DND-41 (cell line): ENCODE data around the gene SLC66A2.
"Not testable (repeated sequence)": the region's sequence is repeated elsewhere in the genome, so short reads cannot be mapped to it uniquely, and the experiment has no call there.

Experiments used
- ATAC-seq: fragments of 200-7000 bp; cut with Tn5 transposase; 3 replicates; pipeline ENCODE4 v1.9.1; 2021; ENCODE audit warnings: low read depth; ENCODE audit not compliant: insufficient read depth
- DNase-seq: peaks from one replicate; pipeline ENCODE4 v3.0.0-alpha.2; 2020
- H2AFZ ChIP-seq: 2 replicates; pipeline ENCODE4 v1.6.0; 2012; ENCODE audit warnings: low read depth, low read length
- H3K27ac ChIP-seq: 2 replicates; pipeline ENCODE4 v1.5.1; 2012; ENCODE audit warnings: low read length, inconsistent platforms
- H3K27me3 ChIP-seq: fragments of 200-600 bp; sonication (generic); 2 replicates; pipeline ENCODE4 v1.6.0; 2012; ENCODE audit warnings: low read length, mild to moderate bottlenecking, inconsistent platforms; ENCODE audit not compliant: insufficient read depth, poor library complexity
- H3K36me3 ChIP-seq: 2 replicates; pipeline ENCODE4 v1.5.1; 2012; ENCODE audit warnings: low read length, inconsistent platforms; ENCODE audit not compliant: insufficient read depth
- H3K4me1 ChIP-seq: 2 replicates; pipeline ENCODE4 v1.5.1; 2012; ENCODE audit warnings: mild to moderate bottlenecking, low read length; ENCODE audit not compliant: insufficient read depth
- H3K4me2 ChIP-seq: 2 replicates; pipeline ENCODE4 v1.6.0; 2012; ENCODE audit warnings: mild to moderate bottlenecking, moderate library complexity, low read length, inconsistent platforms; ENCODE audit not compliant: insufficient read depth
- H3K4me3 ChIP-seq, 2 experiments: fragments of 200-600 bp in 1 of 2; shearing (Covaris generic) in 1 of 2; 2 replicates each; pipeline ENCODE4 v1.5.1; 2012 to 2016; ENCODE audit warnings: inconsistent platforms in 2 of 2, low read length in 2 of 2, mild to moderate bottlenecking in 2 of 2, low read depth in 1 of 2, moderate library complexity in 1 of 2
- H3K79me2 ChIP-seq: 2 replicates; pipeline ENCODE4 v1.6.0; 2012; ENCODE audit warnings: low read length, inconsistent platforms; ENCODE audit not compliant: insufficient read depth
- H3K9ac ChIP-seq: 2 replicates; pipeline ENCODE4 v1.6.0; 2012; ENCODE audit warnings: low read depth, mild to moderate bottlenecking, inconsistent platforms, low read length, moderate library complexity
- H3K9me3 ChIP-seq: 2 replicates; pipeline ENCODE4 v1.5.1; 2012; ENCODE audit warnings: low read length, moderate library complexity, mild to moderate bottlenecking, inconsistent platforms; ENCODE audit not compliant: insufficient read depth, severe bottlenecking
- H4K20me1 ChIP-seq: 2 replicates; pipeline ENCODE4 v1.6.0; 2012; ENCODE audit warnings: low read length; ENCODE audit not compliant: insufficient read depth
- EZH2 ChIP-seq: IDR thresholded peaks from 3 replicates; pipeline ENCODE4 v1.6.1; 2012; ENCODE audit warnings: borderline replicate concordance, low read depth, mild to moderate bottlenecking, moderate library complexity, low read length, inconsistent platforms; ENCODE audit not compliant: severe bottlenecking
- TF ChIP-seq, protein P1 (sequence below): IDR thresholded peaks from 2 replicates; pipeline ENCODE4 v1.5.1; 2012; ENCODE audit warnings: borderline replicate concordance, low read length, moderate library complexity, mild to moderate bottlenecking; ENCODE audit not compliant: poor library complexity, severe bottlenecking; ENCODE audit errors: extremely low read depth

SLC66A2 gene

DNA sequence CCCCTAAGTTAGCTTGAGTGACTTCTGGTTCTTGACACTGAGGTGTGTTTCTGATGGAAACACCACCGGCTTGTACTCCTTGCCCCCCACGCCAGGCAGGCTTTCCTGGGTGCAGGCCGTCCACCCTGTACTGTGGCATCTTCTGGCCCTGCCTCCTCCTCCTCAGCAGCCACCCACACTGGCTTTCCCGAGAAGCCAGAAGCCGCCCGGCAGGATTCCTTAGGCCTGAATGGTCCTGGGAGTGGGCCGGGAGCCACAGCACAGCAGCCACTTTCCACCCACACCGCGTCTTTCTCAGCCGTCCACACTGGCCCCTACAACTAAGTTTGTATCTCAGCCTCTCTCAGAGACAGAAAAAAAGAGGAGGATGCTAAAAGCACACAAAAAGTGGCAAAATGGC lies 10.9 kb upstream of the SLC66A2 start:
- no peak overlapping the region for H2AFZ ChIP-seq

DNA sequence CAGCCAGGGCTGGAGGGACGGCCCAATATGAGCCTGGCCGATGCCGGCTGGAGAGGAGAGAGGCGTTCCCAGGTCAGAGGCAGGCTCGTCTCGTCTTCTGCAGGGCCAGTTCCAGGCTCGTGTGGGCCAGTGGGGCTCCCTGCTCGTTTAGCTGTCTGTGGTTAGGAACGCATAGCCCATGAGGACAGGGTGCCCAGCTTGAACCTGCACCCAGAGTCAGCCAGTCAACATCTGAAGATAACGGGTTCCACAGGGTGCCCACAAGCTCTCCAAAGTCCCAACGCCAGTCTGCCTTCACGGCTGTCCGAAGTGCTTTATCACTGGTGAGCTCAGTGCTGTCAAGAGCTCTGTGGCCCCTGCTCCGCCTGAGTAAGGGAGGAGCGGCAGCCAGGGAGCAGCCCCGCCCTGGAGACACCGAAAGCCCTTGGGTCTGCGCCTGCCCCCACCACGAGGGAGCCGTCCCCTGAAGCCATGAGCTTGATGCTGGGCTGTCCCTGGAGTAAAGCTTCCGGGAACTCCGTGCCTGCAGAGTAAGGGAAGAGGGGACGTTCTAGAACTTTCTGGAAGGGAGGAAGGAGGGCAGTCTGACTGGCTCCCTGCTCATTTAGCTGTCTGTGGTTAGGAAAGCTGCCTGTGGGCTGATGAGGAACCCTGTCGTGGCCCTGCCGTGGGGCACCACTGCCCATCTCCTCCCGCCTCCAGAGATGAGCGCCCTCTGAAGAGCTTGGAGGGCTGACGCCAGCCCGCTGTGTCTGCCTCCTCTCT lies 10.3 kb upstream of the SLC66A2 start:
- no peaks in the 10 kb centered on the region for H3K4me1 ChIP-seq
- no peak overlapping the region for H3K4me3 ChIP-seq
- 0 out of 2 replicates have a peak, but pooled peaks cover 5% of the 10 kb centered on the region for H3K36me3 ChIP-seq
- ATAC-seq (0 out of 3 replicates have a peak, but pooled peaks have one; percentile 20), DNase-seq (no peak)
- H3K27ac ChIP-seq = no peak overlapping the region
- peaks cover 6% of the 10 kb centered on the region; the same call in 1 of the 2 replicates for H4K20me1 ChIP-seq
- no peak overlapping the region for H3K9ac ChIP-seq
- H2AFZ ChIP-seq = no peak overlapping the region
- no peaks in the 10 kb centered on the region for H3K9me3 ChIP-seq
- H3K4me2 ChIP-seq = no peak overlapping the region
- TF ChIP-seq, protein P1, sequence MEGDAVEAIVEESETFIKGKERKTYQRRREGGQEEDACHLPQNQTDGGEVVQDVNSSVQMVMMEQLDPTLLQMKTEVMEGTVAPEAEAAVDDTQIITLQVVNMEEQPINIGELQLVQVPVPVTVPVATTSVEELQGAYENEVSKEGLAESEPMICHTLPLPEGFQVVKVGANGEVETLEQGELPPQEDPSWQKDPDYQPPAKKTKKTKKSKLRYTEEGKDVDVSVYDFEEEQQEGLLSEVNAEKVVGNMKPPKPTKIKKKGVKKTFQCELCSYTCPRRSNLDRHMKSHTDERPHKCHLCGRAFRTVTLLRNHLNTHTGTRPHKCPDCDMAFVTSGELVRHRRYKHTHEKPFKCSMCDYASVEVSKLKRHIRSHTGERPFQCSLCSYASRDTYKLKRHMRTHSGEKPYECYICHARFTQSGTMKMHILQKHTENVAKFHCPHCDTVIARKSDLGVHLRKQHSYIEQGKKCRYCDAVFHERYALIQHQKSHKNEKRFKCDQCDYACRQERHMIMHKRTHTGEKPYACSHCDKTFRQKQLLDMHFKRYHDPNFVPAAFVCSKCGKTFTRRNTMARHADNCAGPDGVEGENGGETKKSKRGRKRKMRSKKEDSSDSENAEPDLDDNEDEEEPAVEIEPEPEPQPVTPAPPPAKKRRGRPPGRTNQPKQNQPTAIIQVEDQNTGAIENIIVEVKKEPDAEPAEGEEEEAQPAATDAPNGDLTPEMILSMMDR = no peak
- no peak for TF ChIP-seq EZH2
- H3K79me2 ChIP-seq = no peaks in the 10 kb centered on the region
- no peaks in the 10 kb centered on the region for H3K27me3 ChIP-seq

More for the DNA sequence above, 10.9 kb upstream of the SLC66A2 start:
- H4K20me1 ChIP-seq = peaks cover 6% of the 10 kb centered on the region; the same call in 1 of the 2 replicates
- no peaks in the 10 kb centered on the region; the same call in 1 of the 2 replicates for H3K79me2 ChIP-seq
- ATAC-seq (no peak), DNase-seq (no peak)
- TF ChIP-seq, protein P1 = no peak
- TF ChIP-seq EZH2 = no peak
- H3K27me3 ChIP-seq = no peaks in the 10 kb centered on the region
- no peak overlapping the region for H3K4me2 ChIP-seq
- H3K4me3 ChIP-seq = no peak overlapping the region
- no peak overlapping the region for H3K27ac ChIP-seq
- no peak overlapping the region for H3K9ac ChIP-seq
- no peaks in the 10 kb centered on the region for H3K4me1 ChIP-seq
- H3K9me3 ChIP-seq = no peaks in the 10 kb centered on the region
- H3K36me3 ChIP-seq = 0 out of 2 replicates have a peak, but pooled peaks cover 5% of the 10 kb centered on the region

DNA sequence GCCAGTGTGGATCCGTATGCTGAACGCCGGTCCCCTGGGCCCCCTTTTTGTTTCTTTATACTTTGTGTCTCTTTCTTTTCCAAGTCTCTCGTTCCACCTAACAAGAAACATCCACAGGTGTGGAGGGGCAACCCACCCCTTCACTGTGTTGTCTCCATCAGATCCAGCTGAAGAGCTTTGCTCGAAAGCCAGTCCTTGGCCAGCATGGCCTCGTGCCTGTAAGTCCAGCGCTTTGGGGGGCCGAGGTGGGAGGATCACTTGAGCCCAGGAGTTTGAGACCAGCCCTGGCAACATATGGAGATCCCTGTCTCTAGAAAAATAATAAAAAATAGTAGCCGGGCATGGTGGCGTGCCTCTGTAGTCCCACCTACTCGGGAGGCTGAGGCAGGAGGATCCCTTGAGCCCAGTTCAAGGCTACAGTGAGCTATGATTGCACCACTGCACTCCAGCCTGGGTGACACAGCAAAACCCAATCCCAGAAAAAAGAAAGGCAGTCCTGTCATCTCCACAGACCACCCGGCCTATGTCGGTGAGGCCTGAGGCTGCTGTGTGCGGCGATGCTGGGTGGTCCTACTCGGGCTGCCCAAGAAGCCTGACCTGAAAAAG lies 9.6 kb upstream of the SLC66A2 start:
- Histone ChIP-seq H3K27ac (no peak overlapping the region), H2AFZ (no peak overlapping the region), H3K79me2 (no peaks in the 10 kb centered on the region), H3K36me3 (no peaks in the 10 kb centered on the region), H3K4me3 (no peak overlapping the region), H3K4me1 (no peaks in the 10 kb centered on the region), H3K9me3 (no peaks in the 10 kb centered on the region), H3K9ac (no peak overlapping the region), H3K27me3 (no peaks in the 10 kb centered on the region), H3K4me2 (no peak overlapping the region), H4K20me1 (peaks cover 6% of the 10 kb centered on the region; the same call in 1 of the 2 replicates)
- TF ChIP-seq, protein P1 = no peak
- TF ChIP-seq EZH2 = no peak
- ATAC-seq = no peak
- no peak for DNase-seq

DNA sequence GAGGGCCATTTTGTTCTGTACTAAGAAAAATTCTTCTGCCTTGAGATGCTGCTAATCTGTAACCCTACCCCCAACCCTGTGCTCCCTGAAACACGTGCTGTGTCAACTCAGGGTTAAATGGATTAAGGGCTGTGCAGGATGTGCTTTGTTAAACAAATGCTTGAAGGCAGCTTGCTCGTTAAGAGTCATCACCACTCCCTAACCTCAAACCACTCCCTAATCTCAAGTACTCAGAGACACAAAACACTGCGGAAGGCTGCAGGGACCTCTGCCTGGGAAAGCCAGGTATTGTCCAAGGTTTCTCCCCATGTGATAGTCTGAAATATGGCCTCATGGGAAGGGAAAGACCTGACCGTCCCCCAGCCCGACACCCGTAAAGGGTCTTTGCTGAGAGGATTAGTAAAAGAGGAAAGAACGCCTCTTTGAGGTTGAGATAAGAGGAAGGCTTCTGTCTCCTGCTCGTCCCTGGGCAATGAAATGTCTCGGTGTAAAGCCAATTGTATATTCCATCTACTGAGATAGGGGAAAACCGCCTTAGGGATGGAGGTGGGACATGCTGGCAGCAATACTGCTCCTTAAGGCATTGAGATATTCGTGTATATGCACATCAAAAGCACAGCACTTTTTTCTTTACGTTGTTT lies 8.8 kb upstream of the SLC66A2 start:
- ATAC-seq, H3K9ac ChIP-seq, H3K4me3 ChIP-seq, H3K79me2 ChIP-seq, H3K4me1 ChIP-seq, H3K4me2 ChIP-seq, H3K27me3 ChIP-seq, H3K9me3 ChIP-seq, H2AFZ ChIP-seq, H3K27ac ChIP-seq, H3K36me3 ChIP-seq, H4K20me1 ChIP-seq, DNase-seq: not testable (repeated sequence)
